ENCODE measurements around the gene PIGC.

Gene PIGC

DNA sequence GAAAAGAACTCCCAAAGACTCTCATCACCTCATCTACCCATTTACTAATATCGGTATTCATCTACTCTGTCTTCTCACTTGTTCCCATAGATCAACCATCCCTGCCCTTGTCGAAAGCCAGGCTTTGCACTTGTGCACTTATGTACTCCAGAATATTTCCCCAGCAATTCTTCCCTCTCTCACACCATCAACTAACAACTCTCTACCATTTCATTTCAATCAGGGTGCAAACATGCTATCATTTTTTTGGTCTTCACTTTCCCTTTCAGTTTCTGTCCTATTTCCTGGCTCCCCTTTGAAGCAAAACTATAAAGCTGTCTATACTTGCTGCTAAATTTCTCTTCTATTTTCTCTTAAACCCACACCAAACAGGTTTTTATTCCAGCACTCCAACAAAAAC lies 16.7 kb downstream of the PIGC start:
- DNase-seq, result no peak

DNA sequence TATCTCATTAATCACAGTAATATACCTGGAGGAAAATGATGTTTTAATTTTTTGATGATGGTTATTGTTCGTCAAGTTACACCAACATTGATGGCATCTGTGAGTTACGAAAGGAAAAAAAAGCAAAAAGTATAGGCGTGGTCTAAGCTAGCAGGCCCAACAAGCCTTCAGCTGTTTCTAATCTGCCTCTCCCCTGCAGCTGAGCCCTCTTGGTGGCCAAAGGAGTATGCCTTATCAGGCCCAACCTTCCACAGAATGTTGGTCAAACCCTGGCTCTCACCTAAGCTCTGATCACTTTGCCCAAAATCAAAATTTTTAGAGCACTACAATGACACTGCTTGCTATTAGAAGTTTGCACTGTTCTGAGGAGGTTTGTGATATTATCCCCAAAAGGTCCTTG lies 18.5 kb downstream of the PIGC start:
- no peak for DNase-seq

DNA sequence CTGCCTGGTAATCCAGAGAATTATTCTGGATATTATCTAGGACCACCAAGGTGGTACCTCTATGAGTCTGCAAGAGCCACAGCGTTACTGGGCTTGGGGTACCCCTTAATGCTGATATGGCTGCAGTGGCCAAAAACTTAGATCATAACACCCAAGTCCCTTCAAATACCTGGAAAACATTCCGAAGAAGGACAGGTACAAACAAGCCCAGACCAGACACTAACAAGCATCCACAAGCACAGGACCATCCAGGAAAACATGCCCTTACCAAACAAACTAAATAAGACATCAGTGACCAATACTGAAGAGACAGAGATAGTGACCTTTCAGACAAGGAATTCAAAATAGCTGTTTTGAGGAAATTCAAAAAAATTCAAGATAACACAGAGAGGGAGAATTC lies 20.5 kb downstream of the PIGC start:
- DNase-seq, result no peak

DNA sequence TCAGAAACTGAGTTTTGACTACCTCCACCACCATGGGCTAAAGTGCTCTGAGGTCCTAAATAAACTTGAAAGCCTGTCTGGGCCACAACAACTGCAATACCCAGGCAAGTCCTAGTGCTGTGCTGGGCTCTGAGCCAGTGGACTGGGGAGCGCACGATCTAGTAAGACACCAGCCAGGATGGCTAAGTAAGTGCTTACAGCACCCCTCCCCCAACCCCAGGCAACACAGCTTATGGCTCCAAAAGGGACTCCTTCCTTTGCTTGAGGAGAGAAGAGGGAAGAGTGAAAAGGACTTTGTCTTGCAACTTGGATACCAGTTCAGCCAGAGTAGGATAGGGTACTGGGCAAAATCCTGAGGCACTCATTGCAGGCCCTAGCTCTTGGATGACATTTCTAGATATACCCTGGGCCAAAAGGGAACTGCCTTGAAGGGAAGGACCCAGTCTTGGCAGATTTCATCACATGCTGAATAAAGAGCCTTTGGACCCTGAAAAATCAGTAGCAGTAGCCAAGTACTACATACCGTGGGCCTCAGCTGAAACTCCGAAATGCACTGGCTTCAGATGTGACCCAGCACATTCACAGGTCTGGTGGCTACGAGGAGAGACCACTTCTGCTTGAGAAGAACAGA lies 21.8 kb downstream of the PIGC start:
- DNase-seq, result peak; percentile 47

DNA sequence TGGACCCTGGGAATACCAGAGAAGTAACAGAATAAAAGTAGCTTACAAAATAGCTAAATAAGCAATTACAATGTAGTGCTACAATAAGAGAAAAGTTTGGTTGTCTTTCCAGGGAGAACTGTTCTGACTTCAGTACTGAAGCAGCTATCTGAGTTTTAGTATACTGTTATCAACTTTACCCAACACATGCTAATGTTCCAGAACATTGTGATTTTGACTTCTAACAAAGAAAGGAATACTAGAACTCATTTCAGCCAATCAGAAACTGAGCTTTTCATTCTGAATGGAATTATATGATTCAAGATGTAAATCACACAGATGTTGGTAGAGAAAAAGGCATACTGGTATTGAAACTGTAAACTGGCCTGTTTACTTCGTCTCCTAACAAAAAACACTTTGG lies 23.5 kb downstream of the PIGC start, which contains the start of gene C1orf105:
TSS of gene C1orf105 (plus strand) at position 301 of the 400 bp plus-strand sequence. CDS start 201 bp downstream, outside the sequence.
- DNase-seq, result no peak

DNA sequence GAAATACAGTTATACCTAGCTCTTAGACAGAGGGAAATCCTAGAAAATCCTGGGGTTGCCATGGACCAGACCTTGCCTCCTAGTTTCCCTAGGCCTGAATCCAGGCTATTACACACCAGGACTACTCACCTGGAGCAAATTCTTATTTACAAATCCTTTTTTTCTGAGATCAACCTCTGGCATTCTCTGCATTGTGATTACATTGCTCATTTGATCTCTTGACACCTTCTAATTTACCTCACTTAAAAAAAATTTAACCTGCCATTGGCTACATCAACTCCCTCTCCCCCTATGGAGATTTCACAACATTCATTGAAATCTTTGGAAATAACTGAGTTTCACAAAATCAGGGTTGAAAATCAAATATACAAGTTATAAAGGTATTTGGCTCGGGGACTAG lies 26.3 kb downstream of the PIGC start:
- DNase-seq, result no peak

DNA sequence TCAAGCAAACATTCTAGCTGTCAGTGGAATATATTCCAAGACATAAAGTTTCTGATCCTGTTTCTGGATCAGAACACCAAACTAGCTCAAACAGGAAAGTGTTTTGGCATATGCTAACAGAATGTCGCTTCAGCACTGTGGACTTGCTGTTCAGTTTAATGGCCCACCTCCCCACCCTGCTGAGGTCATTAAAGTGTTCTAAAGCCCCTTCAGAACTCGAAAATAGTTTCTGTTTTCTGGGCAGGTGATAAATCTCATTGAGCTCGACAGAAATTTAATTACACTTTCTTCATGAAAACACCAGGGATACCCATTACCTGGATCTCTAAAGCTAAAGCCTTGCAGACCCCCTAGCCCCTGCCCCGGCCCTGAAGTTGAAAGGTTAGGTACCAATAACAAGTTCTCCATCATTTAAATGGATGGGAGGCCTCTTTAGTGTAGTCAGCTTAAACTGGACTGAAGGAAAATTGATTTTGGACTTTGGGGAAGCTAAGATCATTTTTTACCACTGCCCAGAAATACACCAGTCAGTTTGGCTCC lies 27.3 kb downstream of the PIGC start:
- no peak for DNase-seq

DNA sequence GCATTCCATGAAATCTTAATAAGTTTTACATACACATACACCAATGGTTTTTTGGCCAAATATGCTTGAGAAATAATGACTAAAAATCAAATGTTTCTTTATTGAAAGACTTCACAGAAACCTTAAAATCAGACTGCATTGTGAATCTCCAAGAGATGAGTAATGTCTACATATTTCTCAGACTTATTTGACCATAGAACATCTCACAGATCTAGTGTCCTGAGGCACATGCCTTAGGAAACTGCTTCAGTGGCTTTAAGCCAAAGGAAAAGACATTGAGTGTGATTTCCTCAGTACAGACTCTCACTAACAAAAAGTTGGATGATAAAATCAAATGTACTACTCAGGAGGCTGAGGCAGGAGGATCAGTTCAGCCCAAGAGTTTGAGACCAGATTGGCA lies 29.5 kb downstream of the PIGC start:
- no peak for DNase-seq

DNA sequence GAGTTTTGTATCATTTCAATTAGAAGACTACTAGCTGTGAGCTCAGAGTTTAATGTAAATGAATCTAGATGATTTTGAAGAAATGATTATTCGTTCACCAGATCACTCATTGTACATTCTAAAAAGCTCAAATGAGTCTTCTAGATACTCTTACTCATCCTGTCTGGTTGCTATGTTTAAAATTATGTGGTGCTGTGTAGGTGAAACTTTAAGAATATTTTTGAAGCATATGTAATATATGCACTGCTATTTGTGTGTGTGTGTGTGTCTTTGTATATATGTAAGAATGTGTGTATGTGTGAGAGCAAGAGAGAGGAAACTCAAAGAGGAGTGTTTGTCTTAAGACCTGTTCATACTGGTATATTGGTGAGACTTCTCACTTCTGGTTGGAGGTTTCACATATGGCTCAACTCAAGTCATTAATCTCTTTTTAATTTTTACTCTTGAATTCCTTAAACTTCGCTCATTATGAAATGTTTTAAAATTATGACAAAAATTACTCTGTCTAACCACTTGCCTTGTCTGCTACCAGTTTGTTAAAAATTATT lies 32.0 kb downstream of the PIGC start:
- no peak for DNase-seq

DNA sequence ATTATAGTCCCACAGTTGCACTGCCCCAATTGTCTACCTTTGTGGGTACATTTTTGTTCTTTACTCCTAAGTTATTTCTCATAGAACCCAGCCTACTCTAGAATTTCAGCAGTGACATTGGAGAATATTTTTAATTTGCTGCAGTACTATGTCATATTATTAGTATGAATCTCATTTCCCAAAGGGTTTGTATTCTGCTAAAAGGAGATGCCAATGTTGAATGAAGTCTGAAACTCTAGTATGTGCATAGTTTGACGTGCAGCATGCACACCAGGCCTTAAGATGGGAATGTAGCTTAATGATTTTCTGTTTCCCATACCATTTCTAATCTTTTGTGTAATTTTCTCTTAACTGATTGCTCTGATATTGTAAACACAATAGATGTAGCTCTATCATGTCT lies 33.8 kb downstream of the PIGC start:
- no peak for DNase-seq

DNA sequence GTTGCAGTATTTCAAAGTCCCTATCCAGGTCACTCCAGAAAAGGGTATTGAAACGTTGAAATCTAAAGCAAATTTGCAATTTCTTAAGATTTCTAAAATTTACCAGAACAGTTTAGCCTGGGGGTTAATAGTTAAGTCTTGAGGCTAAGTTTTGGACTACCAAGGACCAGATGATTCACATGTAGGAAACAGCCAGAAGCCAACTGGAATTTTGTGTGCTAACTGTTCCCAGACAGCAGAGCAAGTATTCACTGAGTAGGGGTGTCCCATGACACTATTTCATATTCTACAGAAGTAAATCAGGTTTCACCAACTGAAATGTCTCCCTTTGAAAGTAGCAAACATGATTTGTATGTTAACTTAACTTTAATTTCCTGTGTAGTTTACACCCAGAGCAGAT lies 34.9 kb downstream of the PIGC start:
- no peak for DNase-seq

DNA sequence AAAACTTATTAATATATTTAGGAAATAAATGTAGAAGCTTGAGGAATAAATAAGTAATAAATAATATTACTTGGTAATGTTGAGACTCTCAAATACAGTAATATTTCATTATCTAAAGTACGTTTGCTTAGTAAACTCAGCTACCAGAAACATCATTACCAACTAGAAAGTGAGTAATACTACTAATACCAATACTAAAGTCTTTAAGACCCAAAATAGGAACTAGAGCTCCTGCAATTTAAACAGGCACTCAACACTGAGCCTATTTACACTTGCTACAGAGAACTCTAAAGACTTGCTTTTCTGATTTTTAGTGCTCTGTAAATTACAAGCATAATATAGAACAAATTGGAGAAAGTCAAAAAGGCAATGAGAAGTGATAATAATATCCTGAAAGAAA lies 36.9 kb downstream of the PIGC start:
- no peak for DNase-seq

DNA sequence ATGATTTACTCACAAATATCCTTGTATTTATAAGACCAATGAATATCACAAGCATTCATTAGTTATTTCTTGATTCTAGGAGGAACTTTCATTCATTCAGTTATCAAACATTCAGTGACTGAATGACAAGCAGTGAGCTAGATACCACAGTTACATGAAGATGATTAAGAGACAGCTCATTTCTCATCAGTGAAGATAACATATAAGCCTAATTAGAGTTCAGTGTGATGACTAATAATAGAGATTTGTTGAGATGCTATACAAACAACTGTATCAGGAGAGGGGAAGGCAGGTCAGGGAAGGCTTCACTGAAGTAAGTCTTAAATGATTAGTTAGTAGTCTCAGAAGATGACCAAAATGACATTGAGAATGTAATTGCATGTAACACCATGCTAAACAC lies 38.0 kb downstream of the PIGC start:
- no peak for DNase-seq

DNA sequence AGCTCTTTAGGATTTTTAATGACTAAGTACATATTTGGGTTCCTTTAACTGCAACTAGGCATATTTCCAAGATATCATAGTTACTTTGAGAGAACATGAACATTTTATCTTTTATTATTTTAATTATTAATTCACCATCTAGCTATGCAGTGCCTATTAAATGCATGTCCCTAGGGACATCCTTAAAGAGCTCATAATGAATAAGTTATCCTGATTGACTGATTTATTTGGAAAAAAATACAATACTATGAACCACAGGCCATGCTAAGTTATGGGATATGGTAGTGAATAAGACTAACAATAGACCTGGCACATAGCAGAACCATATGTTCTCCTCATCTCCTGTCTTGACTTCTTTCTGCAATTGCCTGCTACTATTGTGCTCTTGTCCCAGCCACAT lies 39.7 kb downstream of the PIGC start:
- no peak for DNase-seq

DNA sequence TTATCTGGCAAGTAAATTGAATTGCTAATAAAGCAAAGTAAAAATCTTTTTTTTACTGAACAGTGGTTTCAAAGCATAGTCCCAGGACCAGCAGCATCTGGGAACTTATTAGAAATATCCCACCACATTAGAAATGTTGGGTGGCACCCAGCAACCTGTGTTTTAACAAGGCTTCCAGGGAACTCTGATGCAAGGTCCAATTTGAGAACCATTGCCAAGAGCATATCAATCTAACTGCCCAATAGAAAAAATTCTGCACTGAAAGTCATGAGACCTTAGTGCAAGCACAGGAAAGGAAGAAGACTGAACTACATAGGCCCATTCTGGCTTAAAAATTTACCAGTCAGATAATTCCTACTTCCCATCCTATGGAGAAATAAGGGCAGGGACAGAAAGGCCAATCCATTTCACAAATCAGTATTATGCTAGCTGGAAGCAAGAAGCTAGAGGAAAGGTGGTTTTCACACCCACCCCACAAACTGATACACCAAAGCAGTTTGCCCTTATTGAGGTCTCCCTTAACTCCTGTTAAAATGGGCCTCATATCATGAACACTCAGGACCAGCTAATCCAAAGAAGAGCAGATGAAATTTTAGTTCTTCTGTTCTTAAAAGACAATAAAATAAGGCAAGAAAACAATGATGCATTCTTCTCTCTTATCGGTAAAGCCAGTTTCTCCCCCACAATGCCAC lies 40.8 kb downstream of the PIGC start:
- DNase-seq, result no peak

DNA sequence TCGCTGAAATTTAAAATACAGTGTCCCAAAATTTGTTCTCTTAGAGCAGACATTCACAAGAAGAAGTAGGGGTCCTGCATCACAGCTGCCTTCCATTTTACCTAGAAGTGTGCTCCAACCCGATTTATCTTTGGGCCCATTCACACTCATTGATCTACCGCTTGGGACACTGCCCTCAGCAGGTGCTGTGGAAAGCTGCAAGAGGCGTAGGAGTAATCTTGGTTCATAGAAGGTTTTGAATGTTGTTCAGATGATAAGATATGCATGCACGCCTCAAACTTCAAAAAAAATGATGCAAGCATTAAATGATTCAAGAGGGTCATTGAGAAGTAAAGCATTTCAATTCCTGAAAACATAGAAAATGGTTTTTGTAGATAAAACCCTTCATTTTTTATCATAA lies 42.0 kb downstream of the PIGC start:
- DNase-seq, result no peak

DNA sequence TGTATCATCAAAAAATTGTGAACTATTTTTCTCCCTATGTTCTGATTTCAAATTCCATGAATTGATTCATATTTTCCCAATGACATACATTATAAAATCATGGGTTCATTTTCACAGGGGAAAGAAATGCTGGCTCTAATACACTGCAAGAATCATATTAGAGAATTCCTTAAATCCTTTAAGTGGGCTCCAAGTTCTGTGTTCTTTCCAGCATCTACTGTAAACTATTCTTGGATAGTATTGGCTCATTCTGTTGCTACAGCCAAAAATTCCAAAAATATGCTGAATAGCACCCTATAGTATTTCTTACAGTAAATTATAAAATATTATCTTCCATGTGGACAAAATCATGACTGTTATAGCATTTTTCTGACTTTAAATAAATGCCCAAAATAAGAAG lies 42.4 kb downstream of the PIGC start:
- DNase-seq, result no peak

DNA sequence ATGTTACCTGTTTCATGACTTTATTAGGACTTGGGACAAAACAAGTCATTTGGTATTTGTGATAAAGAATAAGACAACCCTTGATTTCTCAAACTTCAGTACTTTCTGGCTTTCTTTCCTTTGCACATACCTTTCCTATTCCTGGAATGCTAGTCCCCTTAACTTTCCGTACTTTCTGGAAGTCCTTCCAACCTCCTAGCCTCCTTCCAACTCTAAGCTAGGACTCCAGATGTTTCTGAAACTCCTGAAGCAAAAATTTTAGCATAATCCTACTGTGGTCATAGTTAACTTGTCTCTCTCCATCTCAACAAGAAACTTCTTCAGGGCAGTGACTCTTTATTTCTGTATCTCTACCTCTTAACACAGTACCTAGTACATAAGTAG lies 43.2 kb downstream of the PIGC start:
- no peak for DNase-seq

DNA sequence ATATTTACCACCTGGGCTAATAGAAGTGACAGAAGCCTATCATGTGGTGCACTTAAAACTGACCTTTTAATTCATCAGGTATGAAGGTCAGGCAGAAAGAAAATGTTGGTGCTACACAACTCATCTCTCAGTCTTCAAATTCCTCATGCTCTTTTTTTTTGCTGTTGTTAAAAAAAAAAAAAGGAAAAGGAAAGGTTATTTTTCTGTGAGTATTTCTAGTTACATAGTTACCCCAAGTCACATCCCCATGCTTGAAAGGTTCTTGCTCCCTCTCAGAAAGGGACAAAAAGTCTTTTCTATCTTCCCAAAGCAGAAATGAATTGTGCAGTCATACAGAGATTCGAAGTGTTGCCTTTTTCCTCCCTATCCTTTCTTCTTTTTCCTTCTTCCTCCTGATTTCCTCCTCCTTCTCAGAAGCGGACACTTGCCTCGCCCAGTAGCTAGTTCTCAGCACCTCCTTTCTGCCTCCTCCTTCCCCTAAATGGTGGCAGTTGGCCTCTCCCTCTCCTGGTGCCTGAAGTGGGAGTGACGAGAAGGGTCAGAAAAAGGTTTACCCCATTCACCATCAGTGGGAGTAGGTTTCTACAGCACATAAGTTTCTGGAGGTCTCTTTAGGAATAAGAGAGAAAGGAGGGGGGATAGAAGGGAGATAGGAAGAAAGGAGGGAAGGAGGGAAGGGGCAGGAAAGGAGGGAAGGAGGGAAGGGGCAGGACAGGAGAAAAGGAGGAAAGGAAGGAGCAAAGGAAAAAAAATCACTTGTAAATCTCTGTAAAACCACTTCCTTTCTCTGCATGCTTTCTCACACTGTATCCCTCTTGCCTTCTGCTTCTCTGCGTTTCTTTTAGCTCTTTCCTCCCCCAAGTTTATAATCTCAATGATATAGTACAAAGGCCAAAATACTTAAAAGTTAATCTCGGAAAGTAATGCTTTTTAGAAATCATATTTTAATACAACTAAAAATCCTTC lies 43.8 kb downstream of the PIGC start:
- DNase-seq, result no peak

DNA sequence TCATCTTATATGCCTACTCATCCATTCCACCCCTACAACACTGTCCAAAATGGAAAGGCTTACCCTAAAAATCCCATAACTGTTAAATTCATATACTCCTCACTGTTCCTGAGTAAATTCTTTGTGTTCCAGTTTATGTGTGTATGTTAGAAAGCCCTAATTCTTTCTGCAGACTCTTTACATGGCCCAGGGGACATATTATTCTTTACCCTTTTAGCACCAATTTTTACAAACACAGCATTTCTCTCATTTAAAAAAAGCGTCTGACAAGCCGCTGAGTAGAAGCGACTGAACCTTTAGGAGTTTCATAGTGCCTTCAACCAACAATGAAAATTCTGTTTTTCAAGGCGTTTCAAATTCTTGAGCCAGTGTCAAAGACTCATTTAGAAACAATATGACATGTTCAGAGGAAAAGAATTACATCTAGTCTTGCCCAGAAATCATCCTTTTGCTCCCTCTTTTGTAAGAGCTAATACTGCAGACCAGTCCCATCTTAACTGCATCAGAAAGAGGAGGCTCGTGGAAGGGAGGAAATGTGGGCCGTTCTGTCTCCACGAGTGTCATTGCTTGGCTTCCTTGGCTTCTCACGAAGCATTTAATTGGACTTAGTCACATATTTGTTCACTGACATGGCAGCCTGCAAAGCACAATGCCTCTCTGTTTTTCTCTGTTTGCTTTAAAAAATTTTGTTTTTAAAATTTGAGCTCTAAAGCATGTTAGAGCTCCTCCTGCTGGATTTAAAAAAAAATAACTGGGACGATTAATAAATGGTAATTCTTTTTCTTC lies 44.7 kb downstream of the PIGC start:
- peak; percentile 76 for DNase-seq

DNA sequence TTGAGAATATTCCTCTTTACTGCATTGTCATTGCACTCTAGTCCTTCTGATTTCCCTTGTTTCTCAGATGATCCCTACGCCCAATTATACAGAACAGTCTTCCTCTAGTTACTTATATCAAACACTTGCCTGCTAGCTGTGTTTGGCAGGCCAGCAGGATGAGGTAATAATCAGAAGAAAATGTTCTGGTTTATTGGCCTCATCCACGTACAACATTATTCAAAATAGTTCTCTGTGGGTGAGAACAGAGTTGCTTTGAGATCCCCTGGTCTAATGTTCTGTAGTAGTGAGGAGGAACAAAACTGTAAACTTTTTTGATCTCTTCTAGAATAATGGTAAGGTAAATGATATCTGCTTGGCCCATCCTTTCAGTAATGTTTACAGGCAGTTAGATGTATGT lies 45.7 kb downstream of the PIGC start:
- no peak for DNase-seq

DNA sequence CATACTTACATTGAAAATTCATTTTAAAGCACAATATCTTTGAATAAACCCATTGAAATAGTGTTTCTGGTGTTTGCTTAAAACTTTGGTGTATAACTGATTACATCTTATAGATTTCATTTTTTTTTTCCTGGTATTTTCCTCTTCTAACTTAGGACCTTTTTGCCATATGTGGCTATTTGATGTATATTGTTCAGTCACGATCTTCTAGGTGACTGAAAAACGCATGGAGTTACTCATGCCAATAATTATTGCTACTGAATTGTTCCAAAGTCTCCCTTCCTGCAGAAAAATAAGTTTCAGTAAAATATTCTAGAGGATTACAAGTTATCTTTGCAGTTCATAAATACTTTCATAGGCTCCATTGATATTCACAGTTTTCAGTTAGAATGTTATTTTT lies 46.2 kb downstream of the PIGC start:
- DNase-seq, result no peak

Measured in midbrain (tissue), 1 donor.